ENCODE measurements around the gene TMX3. TPM values are rescaled to one million over a fixed set of nuclear protein-coding genes. Genes with fewer than 3 reads are reported as not detected.

Gene TMX3
- total RNA-seq, 1 donor from 2014 or later = 59.2 TPM

DNA sequence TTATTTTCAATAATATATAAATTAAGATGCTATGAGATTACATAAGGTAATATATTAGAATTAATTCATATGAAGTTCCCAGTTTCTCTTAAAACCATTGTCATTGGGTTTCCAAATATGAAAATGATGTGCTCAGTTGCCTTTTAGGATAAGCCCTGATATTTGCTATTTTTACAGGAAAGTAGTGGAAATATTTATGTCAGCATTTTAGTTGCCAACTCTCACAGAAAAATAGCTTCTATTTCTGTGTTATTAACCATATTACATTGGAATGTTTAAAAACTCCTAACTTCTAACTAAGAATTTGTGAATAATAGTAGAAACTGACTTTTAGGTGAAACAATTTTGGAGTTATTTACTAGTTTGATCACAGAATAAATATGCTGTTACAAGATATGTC lies 74.0 kb downstream of the TMX3 start:
- ATAC-seq (no peak), DNase-seq (ENCODE audit: low spot score) (no peak)
- intact Hi-C loops (cut with DNase I) = no loop called here

DNA sequence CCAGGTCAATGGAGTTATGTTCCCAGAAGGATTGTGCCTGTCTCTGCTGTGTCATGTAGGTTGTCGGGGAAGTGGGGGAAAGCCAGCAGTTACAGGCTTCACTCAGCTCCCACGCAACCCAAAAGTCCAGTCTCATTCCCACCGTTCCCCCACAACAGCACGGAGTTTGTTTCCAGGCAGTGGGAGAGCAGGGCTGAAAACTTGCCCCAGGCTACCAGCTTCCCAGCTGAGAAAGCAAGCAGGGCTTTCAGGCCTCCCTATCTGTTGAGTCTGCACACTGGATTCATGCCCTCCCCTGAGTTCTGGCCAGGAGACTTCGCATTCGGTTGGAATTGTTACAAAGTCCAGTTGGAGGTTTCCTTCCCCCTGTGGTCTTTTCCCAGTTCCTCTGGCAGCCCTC lies 76.3 kb downstream of the TMX3 start:
- intact Hi-C loops (cut with DNase I) = no loop called here
- DNase-seq (ENCODE audit: low spot score) = no peak
- no peak for ATAC-seq

DNA sequence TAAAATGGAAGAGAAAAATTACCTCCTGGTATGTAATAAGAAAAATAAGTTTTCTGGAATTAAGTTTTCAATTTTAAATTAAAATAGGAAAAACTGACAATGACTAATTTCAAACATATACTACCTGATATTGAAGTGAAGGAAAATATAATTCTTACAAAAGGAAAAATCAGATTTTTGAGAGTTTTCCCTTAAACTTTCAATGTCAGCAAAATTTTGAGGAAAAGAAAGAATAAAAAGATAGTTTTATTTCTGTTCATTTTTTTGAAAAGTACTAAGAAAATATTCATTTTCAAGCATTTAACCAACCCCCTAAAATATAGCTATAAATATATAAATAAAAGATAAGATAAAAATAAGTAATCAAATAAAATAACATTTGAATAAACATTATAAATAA lies 87.1 kb downstream of the TMX3 start:
- intact Hi-C loops (cut with DNase I) = no loop called here
- DNase-seq (ENCODE audit: low spot score) (no peak), ATAC-seq (no peak)

Other genes with a start within 250 kb of the TMX3 start
- 16.5 TPM for gene CCDC102B, start 83.0 kb upstream of the TMX3 start, total RNA-seq